Measurements from ENCODE around the gene CFAP46. TPM values are rescaled to one million over a fixed set of nuclear protein-coding genes. Genes with fewer than 3 reads are reported as not detected.
A peak's percentile ranks its signal among the peaks of the same experiment; 100 is the strongest.

The CFAP46 gene
- total RNA-seq, 1 donor from 2014 or later: 15.4 TPM

DNA sequence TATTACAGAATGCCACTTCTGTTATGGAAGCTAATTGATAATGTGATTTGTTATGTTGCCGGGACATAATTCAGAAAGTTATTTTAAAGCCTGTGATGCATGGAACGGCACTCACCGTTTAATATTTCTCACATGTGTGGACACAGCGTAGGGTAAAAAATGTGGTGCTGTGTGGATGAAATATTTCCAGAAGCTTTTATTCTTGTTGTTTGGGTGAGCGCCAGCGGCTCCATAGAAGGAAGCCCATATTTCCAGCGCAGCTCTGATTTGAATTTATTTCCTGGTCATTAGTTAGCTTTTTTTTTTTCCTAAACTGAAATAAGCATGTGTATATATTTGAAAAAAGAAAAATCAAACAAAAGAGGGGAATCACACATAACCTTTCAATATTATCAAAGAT is 136.3 kb downstream of the CFAP46 start:
- H3K9me3 Mint-ChIP-seq (ENCODE audit: low read depth): no peaks in the 10 kb centered on the region
- H3K27ac Mint-ChIP-seq: no peak overlapping the region
- peaks cover 6% of the 10 kb centered on the region for H3K27me3 Mint-ChIP-seq
- TF ChIP-seq, protein P1, sequence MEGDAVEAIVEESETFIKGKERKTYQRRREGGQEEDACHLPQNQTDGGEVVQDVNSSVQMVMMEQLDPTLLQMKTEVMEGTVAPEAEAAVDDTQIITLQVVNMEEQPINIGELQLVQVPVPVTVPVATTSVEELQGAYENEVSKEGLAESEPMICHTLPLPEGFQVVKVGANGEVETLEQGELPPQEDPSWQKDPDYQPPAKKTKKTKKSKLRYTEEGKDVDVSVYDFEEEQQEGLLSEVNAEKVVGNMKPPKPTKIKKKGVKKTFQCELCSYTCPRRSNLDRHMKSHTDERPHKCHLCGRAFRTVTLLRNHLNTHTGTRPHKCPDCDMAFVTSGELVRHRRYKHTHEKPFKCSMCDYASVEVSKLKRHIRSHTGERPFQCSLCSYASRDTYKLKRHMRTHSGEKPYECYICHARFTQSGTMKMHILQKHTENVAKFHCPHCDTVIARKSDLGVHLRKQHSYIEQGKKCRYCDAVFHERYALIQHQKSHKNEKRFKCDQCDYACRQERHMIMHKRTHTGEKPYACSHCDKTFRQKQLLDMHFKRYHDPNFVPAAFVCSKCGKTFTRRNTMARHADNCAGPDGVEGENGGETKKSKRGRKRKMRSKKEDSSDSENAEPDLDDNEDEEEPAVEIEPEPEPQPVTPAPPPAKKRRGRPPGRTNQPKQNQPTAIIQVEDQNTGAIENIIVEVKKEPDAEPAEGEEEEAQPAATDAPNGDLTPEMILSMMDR (IDR thresholded peaks at IDR 0.05; ENCODE audit: unreplicated experiment): no peak
- no peaks in the 10 kb centered on the region for H3K36me3 Mint-ChIP-seq (ENCODE audit: insufficient read depth)
- no peak for DNase-seq (ENCODE audit: low spot score, unreplicated experiment)
- no peak overlapping the region for H3K4me3 Mint-ChIP-seq (ENCODE audit: low read depth)
- peaks cover 1% of the 10 kb centered on the region for H3K4me1 Mint-ChIP-seq (ENCODE audit: low read depth)

- H3K9me3 Mint-ChIP-seq (ENCODE audit: low read depth): no peaks in the 10 kb centered on the region
- H3K27me3 Mint-ChIP-seq: peaks cover 6% of the 10 kb centered on the region
- H3K27ac Mint-ChIP-seq: no peak overlapping the region
- H3K4me3 Mint-ChIP-seq (ENCODE audit: low read depth): no peak overlapping the region
- DNase-seq (ENCODE audit: low spot score, unreplicated experiment): no peak
- H3K36me3 Mint-ChIP-seq (ENCODE audit: insufficient read depth): no peaks in the 10 kb centered on the region
- H3K4me1 Mint-ChIP-seq (ENCODE audit: low read depth): peaks cover 1% of the 10 kb centered on the region
- TF ChIP-seq, protein P1 (IDR thresholded peaks at IDR 0.05; ENCODE audit: unreplicated experiment): no peak
Observed at GRCh38 chr10:132805599-132805998, 136.8 kb downstream of the CFAP46 start.

DNA sequence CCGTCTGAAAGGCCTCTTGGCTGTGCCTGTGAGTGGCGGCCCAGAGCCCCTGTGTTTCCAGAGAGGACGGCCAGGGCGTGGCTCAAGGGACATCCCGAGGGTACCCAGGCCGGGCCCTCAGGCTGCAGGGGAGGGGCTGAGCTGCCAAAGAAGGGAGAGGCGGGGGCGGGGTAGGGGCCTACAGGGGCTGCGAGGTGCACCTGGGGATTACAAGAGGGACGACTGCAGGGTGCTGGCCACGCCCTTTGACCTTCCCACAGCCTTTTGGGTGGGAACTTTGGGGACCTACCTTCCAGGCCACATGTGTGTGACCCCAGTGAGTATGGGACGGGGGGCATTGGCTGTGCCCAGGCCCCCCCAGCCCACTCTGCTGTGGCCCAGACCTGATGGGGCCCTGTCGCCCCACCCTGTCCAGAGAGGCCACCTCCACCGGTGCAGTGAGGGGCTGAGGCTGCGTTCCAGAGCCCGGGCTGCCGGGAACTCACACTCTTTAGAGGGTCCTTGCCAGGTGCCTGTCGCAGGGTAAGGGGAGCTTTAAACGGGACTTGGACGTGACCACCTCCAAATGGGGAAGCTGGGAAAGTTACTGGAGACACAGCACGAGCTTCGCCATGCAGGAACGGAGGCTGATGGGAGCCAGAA is 137.5 kb downstream of the CFAP46 start:
- TF ChIP-seq, protein P1 (IDR thresholded peaks at IDR 0.05; ENCODE audit: unreplicated experiment): no peak
- no peak overlapping the region for H3K27ac Mint-ChIP-seq
- no peak for DNase-seq (ENCODE audit: low spot score, unreplicated experiment)
- H3K27me3 Mint-ChIP-seq: peaks cover 2% of the 10 kb centered on the region
- H3K4me1 Mint-ChIP-seq (ENCODE audit: low read depth): peaks cover 1% of the 10 kb centered on the region
- peaks cover 3% of the 10 kb centered on the region for H3K36me3 Mint-ChIP-seq (ENCODE audit: insufficient read depth)
- no peak overlapping the region for H3K4me3 Mint-ChIP-seq (ENCODE audit: low read depth)
- no peaks in the 10 kb centered on the region for H3K9me3 Mint-ChIP-seq (ENCODE audit: low read depth)

DNA sequence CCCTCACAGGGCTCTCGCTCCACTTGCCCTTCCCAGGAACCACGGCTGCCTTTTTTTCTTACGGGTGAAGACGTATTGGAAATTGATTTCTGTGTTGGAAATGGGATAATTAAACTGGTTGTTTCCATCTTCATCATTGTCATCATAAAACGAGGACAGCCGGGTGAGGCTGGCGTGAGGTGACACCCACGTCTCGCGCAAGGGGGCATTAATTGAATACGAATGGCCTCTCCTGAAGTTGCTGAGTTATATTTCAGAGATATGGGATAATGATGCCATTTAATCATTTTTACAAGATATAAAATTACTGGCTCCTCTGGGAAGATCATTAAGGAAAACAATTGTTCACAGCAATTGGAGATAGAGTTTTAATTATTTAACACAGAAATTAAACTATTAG is 138.1 kb downstream of the CFAP46 start:
- Mint-ChIP-seq H3K9me3 (ENCODE audit: low read depth) (no peaks in the 10 kb centered on the region), H3K4me1 (ENCODE audit: low read depth) (peaks cover 1% of the 10 kb centered on the region)
- DNase-seq (ENCODE audit: low spot score, unreplicated experiment): no peak

GRCh38 chr10:132803416-132804210 is 138.8 kb downstream of the CFAP46 start:
- Mint-ChIP-seq H3K36me3 (ENCODE audit: insufficient read depth) (peaks cover 3% of the 10 kb centered on the region), H3K4me1 (ENCODE audit: low read depth) (peaks cover 1% of the 10 kb centered on the region), H3K4me3 (ENCODE audit: low read depth) (no peak overlapping the region), H3K9me3 (ENCODE audit: low read depth) (no peaks in the 10 kb centered on the region), H3K27ac (peak overlapping the region; percentile 87), H3K27me3 (no peaks in the 10 kb centered on the region)
- DNase-seq (ENCODE audit: low spot score, unreplicated experiment): no peak
- TF ChIP-seq, protein P1 (IDR thresholded peaks at IDR 0.05; ENCODE audit: unreplicated experiment): no peak

More for the DNA sequence above, 138.1 kb downstream of the CFAP46 start:
- Mint-ChIP-seq H3K27ac (no peak overlapping the region), H3K27me3 (no peaks in the 10 kb centered on the region), H3K36me3 (ENCODE audit: insufficient read depth) (peaks cover 3% of the 10 kb centered on the region), H3K4me3 (ENCODE audit: low read depth) (no peak overlapping the region)
- TF ChIP-seq, protein P1 (IDR thresholded peaks at IDR 0.05; ENCODE audit: unreplicated experiment): no peak
